ENCODE measurements around the gene HDAC4. TPM values are rescaled to one million over a fixed set of nuclear protein-coding genes. Genes with fewer than 3 reads are reported as not detected.

Gene HDAC4
- total and polyA plus RNA-seq, 10 of the 15 experiments (the other 5 are each of a cell fraction or from before 2014, with no cell fraction given) = 0.22 to 15.7 (median 4.8) TPM

GRCh38 chr2:239377591-239377990, 23.2 kb downstream of the HDAC4 start:
- CTCF ChIA-PET = no interaction called here
- no peak overlapping the region for H3K4me2 ChIP-seq (ENCODE audit: control insufficient read depth, insufficient read depth)
- in situ Hi-C loops (cut with MboI) (no loop called here), intact Hi-C loops (cut with micrococcal nuclease; ENCODE audit: unreplicated experiment) (no loop called here)
- H3K36me3 ChIP-seq (ENCODE audit: control insufficient read depth in 2 of 2, insufficient read depth in 2 of 2, low read length in 1 of 2) = no peaks in the 10 kb centered on the region; a peak in 1 of 4 replicates
- RAD21 ChIA-PET (ENCODE audit: unreplicated experiment) = no interaction called here
- SMC1A ChIA-PET (ENCODE audit: uncharacterized antibody, unreplicated experiment) = no interaction called here
- POLR2A ChIA-PET = interaction anchor here (0.6 kb wide), 1 partner anchor 81 kb away, joined by 3 read pairs; no protein-coding TSS in a partner anchor
- no peaks in the 10 kb centered on the region for H4K20me1 ChIP-seq (ENCODE audit: control insufficient read depth, insufficient read depth)
- no peak overlapping the region for H3K27ac ChIP-seq (ENCODE audit: control insufficient read depth, insufficient read depth)
- no peak for FAIRE-seq
- no TSS peak for BruUV-seq (replicated peaks)
- H2AFZ ChIP-seq (ENCODE audit: control insufficient read depth, low read depth, low read length) = no peak overlapping the region
- peaks cover 12% of the 10 kb centered on the region for H3K4me1 ChIP-seq (ENCODE audit: control insufficient read depth, insufficient read depth, low read length)
- no peaks in the 10 kb centered on the region for H3K9me3 ChIP-seq (replicated peaks; ENCODE audit: control insufficient read depth, insufficient read depth, low read length)
- TF ChIP-seq SREBF1 (IDR thresholded peaks at IDR 0.05; ENCODE audit: low read length) = no peak
- TF ChIP-seq SMARCA5 (IDR thresholded peaks at IDR 0.05) = no peak
- no peak for TF ChIP-seq ESRRA (IDR thresholded peaks at IDR 0.05; ENCODE audit: low read length)
- no peak for TF ChIP-seq RELA (IDR thresholded peaks at IDR 0.05; ENCODE audit: borderline replicate concordance, partially characterized antibody)
- TF ChIP-seq USF1 (IDR thresholded peaks at IDR 0.05; ENCODE audit: borderline replicate concordance, extremely low read length, insufficient read depth, low read depth, low read length) = no peak
- TF ChIP-seq RAD21 (IDR thresholded peaks at IDR 0.05; ENCODE audit: insufficient read depth, low read depth, low read length) = no peak
- TF ChIP-seq POLR2A (IDR thresholded peaks at IDR 0.05; ENCODE audit: low read depth, low read length) = no peak
- no peak for TF ChIP-seq KLF5 (IDR thresholded peaks at IDR 0.05; ENCODE audit: partially characterized antibody)
- no peak for TF ChIP-seq POLR2AphosphoS5 (IDR thresholded peaks at IDR 0.05; ENCODE audit: low read length)
- no peak for TF ChIP-seq HCFC1 (IDR thresholded peaks at IDR 0.05; ENCODE audit: low read length)
- no peak for TF ChIP-seq ZBED1 (IDR thresholded peaks at IDR 0.05; ENCODE audit: borderline replicate concordance)
- no peak for TF ChIP-seq E2F4 (IDR thresholded peaks at IDR 0.05; ENCODE audit: low read depth, low read length)
- DNase-seq (ENCODE audit: low read depth, low spot score) = no peak
- ATAC-seq = no peak
- H3K4me3 ChIP-seq = no peak overlapping the region
- no peaks in the 10 kb centered on the region for H3K27me3 ChIP-seq (replicated peaks in 1 of 2; ENCODE audit: control insufficient read depth in 2 of 2, insufficient read depth in 2 of 2, low read length in 1 of 2)
- 90% methylated on average over 10 of the region's 10 CpGs for WGBS (ENCODE audit: insufficient coverage, insufficient replicate concordance, low lambda C conversion rate, missing lambda C conversion rate)
- H3K79me2 ChIP-seq (ENCODE audit: control insufficient read depth, insufficient read depth, low read length) = no peaks in the 10 kb centered on the region
- H3K9ac ChIP-seq (ENCODE audit: control insufficient read depth, insufficient read depth, low read length) = no peak overlapping the region

Measured in GM12878 (cell line).